Uterus (tissue), 4 donors: ENCODE results near the gene CD101. TPM values are rescaled to one million over a fixed set of nuclear protein-coding genes. Genes with fewer than 3 reads are reported as not detected.

ENCODE experiments used
- DNase-seq, 2 donors: peaks; one replicate each; pipeline ENCODE4 v3.0.0-alpha.2; 2019 to 2020
- H3K27ac ChIP-seq, 2 donors: fragments of 200-600 bp; sonication (generic); 1 replicate in 1 of 2; 2 replicates in 1 of 2; pipeline ENCODE4 v1.5.1; 2016 to 2018
- H3K27me3 ChIP-seq, 2 donors: fragments of 200-600 bp; sonication (generic); one replicate each; pipeline ENCODE4 v1.5.1; 2018 to 2019; ENCODE audit warnings: control low read depth in 1 of 2
- H3K36me3 ChIP-seq, 2 donors: fragments of 200-600 bp; sonication (generic); one replicate each; pipeline ENCODE4 v1.5.1; 2019; ENCODE audit warnings: control low read depth in 1 of 2
- H3K4me1 ChIP-seq, 2 donors: fragments of 200-600 bp; sonication (generic); one replicate each; pipeline ENCODE4 v1.5.1; 2018 to 2019; ENCODE audit warnings: control low read depth in 1 of 2
- H3K4me3 ChIP-seq, 2 donors: fragments of 200-600 bp; sonication (generic); 1 replicate in 1 of 2; 2 replicates in 1 of 2; pipeline ENCODE4 v1.5.1; 2018 to 2019; ENCODE audit warnings: mild to moderate bottlenecking in 1 of 2
- H3K9me3 ChIP-seq, 2 donors: fragments of 200-600 bp; sonication (generic); one replicate each; pipeline ENCODE4 v1.5.1; 2019; ENCODE audit warnings: control low read depth in 1 of 2
- CTCF ChIP-seq, 4 experiments: fragments of 200-600 bp in 2 of 4; fragments of 450-650 bp in 2 of 4; sonication (generic) in 2 of 4; IDR thresholded peaks; one replicate each; pipeline ENCODE4 v1.5.1; 2016 to 2019; ENCODE audit warnings: antibody characterized with exemption in 4 of 4, mild to moderate bottlenecking in 2 of 4, moderate library complexity in 1 of 4
- POLR2A ChIP-seq, 2 donors: fragments of 450-650 bp; IDR thresholded peaks; one replicate each; pipeline ENCODE4 v1.6.1; 2016; ENCODE audit warnings: antibody characterized with exemption in 2 of 2, mild to moderate bottlenecking in 1 of 2, moderate library complexity in 1 of 2
- intact Hi-C: fragments of 100-400 bp; cut with DNase I; formaldehyde crosslinking; loops from one replicate; pipeline ENCODE4 v1.15.1; 2023; ENCODE audit warnings: low total_unique reads
- total RNA-seq, 4 donors: library from RNA; depleted of rRNA in 3 of 4; stranded (reverse); fragments of >200 nt in 3 of 4; gene quantifications; one replicate each; pipeline versions ENCODE4 v1.1.0 to v1.2.4, GENCODE V29; 2014 to 2023
- donor health status: DM: yes; HTN: yes; CAD: no.

CD101 gene
- total RNA-seq, 4 donors from 2014 or later, result 2.1 to 4.1 (median 2.6) TPM; not detected in 1

GRCh38 chr1:116958110-116958509 is 43.5 kb upstream of the CD101 start:
- Histone ChIP-seq H3K9me3 (no peaks in the 10 kb centered on the region), H3K27ac (no peak overlapping the region), H3K27me3 (no peaks in the 10 kb centered on the region), H3K4me3 (no peak overlapping the region), H3K36me3 (no peaks in the 10 kb centered on the region), H3K4me1 (peaks cover 0 to 8% of the 10 kb centered on the region in 2 donors)
- no peak for DNase-seq
- no peak for TF ChIP-seq CTCF (IDR thresholded peaks at IDR 0.05)
- TF ChIP-seq POLR2A (IDR thresholded peaks at IDR 0.05), result no peak
- intact Hi-C loops, result no loop called here

- DNase-seq, result no peak
- H3K27ac ChIP-seq, result no peak overlapping the region
- no peaks in the 10 kb centered on the region for H3K36me3 ChIP-seq
- H3K27me3 ChIP-seq, result no peaks in the 10 kb centered on the region
- intact Hi-C loops, result no loop called here
- no peaks in the 10 kb centered on the region for H3K9me3 ChIP-seq
- TF ChIP-seq CTCF (IDR thresholded peaks at IDR 0.05) (no peak), POLR2A (IDR thresholded peaks at IDR 0.05) (no peak)
- no peak overlapping the region for H3K4me3 ChIP-seq
- peaks cover 0 to 10% of the 10 kb centered on the region in 2 donors for H3K4me1 ChIP-seq
These were observed 42.6 kb upstream of the CD101 start for GRCh38 chr1:116958977-116959376.

GRCh38 chr1:116961606-116962005 is 40.0 kb upstream of the CD101 start:
- Histone ChIP-seq H3K9me3 (no peaks in the 10 kb centered on the region), H3K4me3 (no peak overlapping the region), H3K36me3 (no peaks in the 10 kb centered on the region), H3K4me1 (peaks cover 0 to 7% of the 10 kb centered on the region in 2 donors), H3K27ac (no peak overlapping the region), H3K27me3 (no peaks in the 10 kb centered on the region)
- no peak for DNase-seq
- TF ChIP-seq POLR2A (IDR thresholded peaks at IDR 0.05) (no peak), CTCF (IDR thresholded peaks at IDR 0.05) (no peak)
- intact Hi-C loops, result no loop called here

- no peak for DNase-seq
- intact Hi-C loops, result no loop called here
- no peaks in the 10 kb centered on the region for H3K36me3 ChIP-seq
These were observed 38.4 kb upstream of the CD101 start for GRCh38 chr1:116962987-116963639.

GRCh38 chr1:116966791-116967190 is 34.8 kb upstream of the CD101 start:
- intact Hi-C loops, result no loop called here
- H3K27me3 ChIP-seq, result no peaks in the 10 kb centered on the region
- no peak overlapping the region for H3K4me3 ChIP-seq
- H3K9me3 ChIP-seq, result no peaks in the 10 kb centered on the region
- peaks cover 0 to 7% of the 10 kb centered on the region in 2 donors for H3K4me1 ChIP-seq
- TF ChIP-seq CTCF (IDR thresholded peaks at IDR 0.05) (no peak), POLR2A (IDR thresholded peaks at IDR 0.05) (no peak)
- no peak for DNase-seq
- H3K27ac ChIP-seq, result no peak overlapping the region
- H3K36me3 ChIP-seq, result no peaks in the 10 kb centered on the region

More at GRCh38 chr1:116962987-116963639, 38.4 kb upstream of the CD101 start:
- Histone ChIP-seq H3K27me3 (no peaks in the 10 kb centered on the region), H3K9me3 (no peaks in the 10 kb centered on the region), H3K27ac (no peak overlapping the region), H3K4me3 (no peak overlapping the region), H3K4me1 (peaks cover 0 to 7% of the 10 kb centered on the region in 2 donors)
- no peak for TF ChIP-seq POLR2A (IDR thresholded peaks at IDR 0.05)
